Measurements from ENCODE around the gene EPS8. TPM values are rescaled to one million over a fixed set of nuclear protein-coding genes. Genes with fewer than 3 reads are reported as not detected.

Gene EPS8
- total RNA-seq, 1 experiment from 2014 or later = 13.9 TPM

GRCh38 chr12:15591811-15592210 lies 197.4 kb downstream of the EPS8 start:
- Mint-ChIP-seq H3K4me3 (ENCODE audit: unreplicated experiment) (no peak overlapping the region), H3K27ac (ENCODE audit: unreplicated experiment) (no peak overlapping the region), H3K9me3 (ENCODE audit: unreplicated experiment) (no peaks in the 10 kb centered on the region), H3K27me3 (ENCODE audit: insufficient read depth, unreplicated experiment) (peaks cover 9% of the 10 kb centered on the region), H3K36me3 (ENCODE audit: insufficient read depth, unreplicated experiment) (no peaks in the 10 kb centered on the region), H3K4me1 (ENCODE audit: low read depth, unreplicated experiment) (peaks cover 15% of the 10 kb centered on the region)
- ChIA-PET CTCF (no interaction called here), POLR2A (interaction anchor here (0.7 kb wide), 1 partner anchor 1166 kb away, joined by 3 read pairs; no protein-coding TSS in a partner anchor)
- no TSS peak for BruUV-seq (replicated peaks)
- TF ChIP-seq CTCF (IDR thresholded peaks at IDR 0.05; ENCODE audit: insufficient read depth in 1 of 2, low read depth in 1 of 2, low read length in 1 of 2, severe bottlenecking in 1 of 2, unreplicated experiment in 1 of 2) = no peak
- H3K27me3 ChIP-seq (replicated peaks; ENCODE audit: control insufficient read depth, insufficient read depth, low read length) = no peaks in the 10 kb centered on the region; the same call in 1 of the 2 replicates
- H3K4me1 ChIP-seq = no peaks in the 10 kb centered on the region
- intact Hi-C loops (cut with micrococcal nuclease; ENCODE audit: unreplicated experiment) = loop anchor here (2.0 to 10.0 kb wide), 2 partner anchors 93 to 121 kb away; no protein-coding TSS in a partner anchor
- no peak overlapping the region for H3K4me3 ChIP-seq (ENCODE audit: low read depth, low read length)
- no peaks in the 10 kb centered on the region for H3K36me3 ChIP-seq (ENCODE audit: control insufficient read depth, insufficient read depth, low read length)
- no peak for DNase-seq
- H3K9me3 ChIP-seq = no peaks in the 10 kb centered on the region

GRCh38 chr12:15590180-15590826 lies 198.9 kb downstream of the EPS8 start:
- H3K4me1 ChIP-seq = no peaks in the 10 kb centered on the region
- no peaks in the 10 kb centered on the region for H3K36me3 ChIP-seq (ENCODE audit: control insufficient read depth, insufficient read depth, low read length)
- POLR2A ChIA-PET = no interaction called here
- CTCF ChIA-PET = interaction anchor here (0.8 to 1.5 kb wide), 4 partner anchors 46 to 266 kb away, joined by 3 to 4 read pairs (median 3); no protein-coding TSS in a partner anchor
- BruUV-seq (replicated peaks) = no TSS peak
- Mint-ChIP-seq H3K27ac (ENCODE audit: unreplicated experiment) (peak overlapping the region; percentile 45), H3K4me1 (ENCODE audit: low read depth, unreplicated experiment) (peaks cover 15% of the 10 kb centered on the region), H3K9me3 (ENCODE audit: unreplicated experiment) (no peaks in the 10 kb centered on the region), H3K36me3 (ENCODE audit: insufficient read depth, unreplicated experiment) (no peaks in the 10 kb centered on the region), H3K4me3 (ENCODE audit: unreplicated experiment) (peak overlapping the region; percentile 66), H3K27me3 (ENCODE audit: insufficient read depth, unreplicated experiment) (peaks cover 9% of the 10 kb centered on the region)
- no peaks in the 10 kb centered on the region; the same call in 1 of the 2 replicates for H3K27me3 ChIP-seq (replicated peaks; ENCODE audit: control insufficient read depth, insufficient read depth, low read length)
- intact Hi-C loops (cut with micrococcal nuclease; ENCODE audit: unreplicated experiment) = loop anchor here (1.0 to 10.0 kb wide), 6 partner anchors 46 to 266 kb away; partner anchors contain the start of gene EPS8
- H3K4me3 ChIP-seq (ENCODE audit: low read depth, low read length) = peak overlapping the region; percentile 17
- peak; percentile 94 to 96 for TF ChIP-seq CTCF (IDR thresholded peaks at IDR 0.05; ENCODE audit: insufficient read depth in 1 of 2, low read depth in 1 of 2, low read length in 1 of 2, severe bottlenecking in 1 of 2, unreplicated experiment in 1 of 2)
- DNase-seq = peak; percentile 60 to 79
- no peaks in the 10 kb centered on the region for H3K9me3 ChIP-seq

GRCh38 chr12:15589328-15590032 lies 199.7 kb downstream of the EPS8 start:
- Mint-ChIP-seq H3K9me3 (ENCODE audit: unreplicated experiment) (no peaks in the 10 kb centered on the region), H3K4me3 (ENCODE audit: unreplicated experiment) (no peak overlapping the region), H3K36me3 (ENCODE audit: insufficient read depth, unreplicated experiment) (no peaks in the 10 kb centered on the region), H3K27ac (ENCODE audit: unreplicated experiment) (no peak overlapping the region), H3K4me1 (ENCODE audit: low read depth, unreplicated experiment) (peaks cover 15% of the 10 kb centered on the region), H3K27me3 (ENCODE audit: insufficient read depth, unreplicated experiment) (peaks cover 9% of the 10 kb centered on the region)
- no peak overlapping the region for H3K4me3 ChIP-seq (ENCODE audit: low read depth, low read length)
- ChIA-PET POLR2A (no interaction called here), CTCF (interaction anchor here (0.6 to 1.5 kb wide), 3 partner anchors 8 to 201 kb away, joined by 3 to 4 read pairs (median 4); no protein-coding TSS in a partner anchor)
- H3K9me3 ChIP-seq = no peaks in the 10 kb centered on the region
- no TSS peak for BruUV-seq (replicated peaks)
- H3K36me3 ChIP-seq (ENCODE audit: control insufficient read depth, insufficient read depth, low read length) = no peaks in the 10 kb centered on the region
- H3K4me1 ChIP-seq = no peaks in the 10 kb centered on the region
- no peak for DNase-seq
- no peaks in the 10 kb centered on the region; the same call in 1 of the 2 replicates for H3K27me3 ChIP-seq (replicated peaks; ENCODE audit: control insufficient read depth, insufficient read depth, low read length)
- intact Hi-C loops (cut with micrococcal nuclease; ENCODE audit: unreplicated experiment) = loop anchor here (1.0 to 10.0 kb wide), 6 partner anchors 47 to 267 kb away; partner anchors contain the start of gene EPS8
- no peak for TF ChIP-seq CTCF (IDR thresholded peaks at IDR 0.05; ENCODE audit: insufficient read depth in 1 of 2, low read depth in 1 of 2, low read length in 1 of 2, severe bottlenecking in 1 of 2, unreplicated experiment in 1 of 2)

All from Caco-2 (cell line).